ENCODE measurements around the gene CMPK1.

CMPK1 gene

DNA sequence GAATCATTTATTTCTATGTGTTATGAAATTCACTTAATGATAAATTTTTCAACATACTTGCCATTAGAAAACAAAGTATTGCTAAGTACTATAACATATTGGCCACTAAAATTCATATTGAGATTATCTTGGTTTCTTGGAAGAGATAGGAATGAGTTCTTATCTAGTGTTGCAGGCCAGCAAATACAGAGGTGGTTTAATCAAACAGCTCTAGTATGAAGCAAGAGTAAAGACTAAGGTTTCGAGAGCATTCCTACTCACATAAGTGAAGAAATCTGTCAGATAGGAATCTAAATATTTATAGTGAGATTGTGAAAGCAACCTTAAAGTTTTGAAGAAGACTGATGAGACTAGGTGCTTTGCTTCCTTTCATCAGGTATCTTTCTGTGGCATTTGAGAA, 44.6 kb downstream of the CMPK1 start:
- TF ChIP-seq GABPA (IDR thresholded peaks at IDR 0.05; ENCODE audit: low read depth), result no peak
- TF ChIP-seq, protein P1, sequence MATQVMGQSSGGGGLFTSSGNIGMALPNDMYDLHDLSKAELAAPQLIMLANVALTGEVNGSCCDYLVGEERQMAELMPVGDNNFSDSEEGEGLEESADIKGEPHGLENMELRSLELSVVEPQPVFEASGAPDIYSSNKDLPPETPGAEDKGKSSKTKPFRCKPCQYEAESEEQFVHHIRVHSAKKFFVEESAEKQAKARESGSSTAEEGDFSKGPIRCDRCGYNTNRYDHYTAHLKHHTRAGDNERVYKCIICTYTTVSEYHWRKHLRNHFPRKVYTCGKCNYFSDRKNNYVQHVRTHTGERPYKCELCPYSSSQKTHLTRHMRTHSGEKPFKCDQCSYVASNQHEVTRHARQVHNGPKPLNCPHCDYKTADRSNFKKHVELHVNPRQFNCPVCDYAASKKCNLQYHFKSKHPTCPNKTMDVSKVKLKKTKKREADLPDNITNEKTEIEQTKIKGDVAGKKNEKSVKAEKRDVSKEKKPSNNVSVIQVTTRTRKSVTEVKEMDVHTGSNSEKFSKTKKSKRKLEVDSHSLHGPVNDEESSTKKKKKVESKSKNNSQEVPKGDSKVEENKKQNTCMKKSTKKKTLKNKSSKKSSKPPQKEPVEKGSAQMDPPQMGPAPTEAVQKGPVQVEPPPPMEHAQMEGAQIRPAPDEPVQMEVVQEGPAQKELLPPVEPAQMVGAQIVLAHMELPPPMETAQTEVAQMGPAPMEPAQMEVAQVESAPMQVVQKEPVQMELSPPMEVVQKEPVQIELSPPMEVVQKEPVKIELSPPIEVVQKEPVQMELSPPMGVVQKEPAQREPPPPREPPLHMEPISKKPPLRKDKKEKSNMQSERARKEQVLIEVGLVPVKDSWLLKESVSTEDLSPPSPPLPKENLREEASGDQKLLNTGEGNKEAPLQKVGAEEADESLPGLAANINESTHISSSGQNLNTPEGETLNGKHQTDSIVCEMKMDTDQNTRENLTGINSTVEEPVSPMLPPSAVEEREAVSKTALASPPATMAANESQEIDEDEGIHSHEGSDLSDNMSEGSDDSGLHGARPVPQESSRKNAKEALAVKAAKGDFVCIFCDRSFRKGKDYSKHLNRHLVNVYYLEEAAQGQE (IDR thresholded peaks at IDR 0.05; ENCODE audit: insufficient replicate concordance, low read depth), result no peak
- TF ChIP-seq, protein P2, sequence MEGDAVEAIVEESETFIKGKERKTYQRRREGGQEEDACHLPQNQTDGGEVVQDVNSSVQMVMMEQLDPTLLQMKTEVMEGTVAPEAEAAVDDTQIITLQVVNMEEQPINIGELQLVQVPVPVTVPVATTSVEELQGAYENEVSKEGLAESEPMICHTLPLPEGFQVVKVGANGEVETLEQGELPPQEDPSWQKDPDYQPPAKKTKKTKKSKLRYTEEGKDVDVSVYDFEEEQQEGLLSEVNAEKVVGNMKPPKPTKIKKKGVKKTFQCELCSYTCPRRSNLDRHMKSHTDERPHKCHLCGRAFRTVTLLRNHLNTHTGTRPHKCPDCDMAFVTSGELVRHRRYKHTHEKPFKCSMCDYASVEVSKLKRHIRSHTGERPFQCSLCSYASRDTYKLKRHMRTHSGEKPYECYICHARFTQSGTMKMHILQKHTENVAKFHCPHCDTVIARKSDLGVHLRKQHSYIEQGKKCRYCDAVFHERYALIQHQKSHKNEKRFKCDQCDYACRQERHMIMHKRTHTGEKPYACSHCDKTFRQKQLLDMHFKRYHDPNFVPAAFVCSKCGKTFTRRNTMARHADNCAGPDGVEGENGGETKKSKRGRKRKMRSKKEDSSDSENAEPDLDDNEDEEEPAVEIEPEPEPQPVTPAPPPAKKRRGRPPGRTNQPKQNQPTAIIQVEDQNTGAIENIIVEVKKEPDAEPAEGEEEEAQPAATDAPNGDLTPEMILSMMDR (IDR thresholded peaks at IDR 0.05; ENCODE audit: insufficient read depth, low read length), result no peak
- no peak for TF ChIP-seq POLR2AphosphoS5 (IDR thresholded peaks at IDR 0.05; ENCODE audit: low read depth)
- no peaks in the 10 kb centered on the region for H3K27me3 ChIP-seq (ENCODE audit: insufficient read depth, poor library complexity, severe bottlenecking)
- no peak for DNase-seq (ENCODE audit: low read depth in 1 of 2, low spot score in 1 of 2)
- H3K4me3 ChIP-seq (replicated peaks; ENCODE audit: insufficient read depth, low read length), result no peak overlapping the region
- no peak overlapping the region for H3K27ac ChIP-seq (replicated peaks)

DNA sequence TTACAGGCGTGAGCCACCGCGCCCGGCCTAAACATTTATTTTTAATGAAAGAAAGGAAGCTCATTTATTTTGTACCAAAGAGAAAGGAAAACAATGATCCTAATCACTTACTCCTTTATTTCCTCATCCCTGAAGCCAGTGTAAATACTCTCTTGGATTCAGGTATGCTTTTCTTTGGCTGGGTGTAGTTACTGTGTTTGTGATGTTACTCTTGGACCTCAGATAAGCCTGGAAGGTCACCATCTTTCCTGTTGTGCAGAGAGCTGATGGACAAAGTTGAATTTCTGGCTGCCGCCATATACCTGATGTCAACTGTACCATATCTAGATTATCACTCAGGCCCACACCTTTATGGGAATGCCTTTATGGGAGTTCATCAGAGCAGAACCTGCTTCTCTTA, 47.1 kb downstream of the CMPK1 start:
- no peak for DNase-seq (ENCODE audit: low read depth in 1 of 2, low spot score in 1 of 2)
- no peak overlapping the region for H3K27ac ChIP-seq (replicated peaks)
- no peaks in the 10 kb centered on the region for H3K27me3 ChIP-seq (ENCODE audit: insufficient read depth, poor library complexity, severe bottlenecking)
- H3K4me3 ChIP-seq (replicated peaks; ENCODE audit: insufficient read depth, low read length), result no peak overlapping the region
- TF ChIP-seq SPI1 (IDR thresholded peaks at IDR 0.05; ENCODE audit: borderline replicate concordance, low read depth) (no peak), POLR2AphosphoS5 (IDR thresholded peaks at IDR 0.05; ENCODE audit: low read depth) (no peak), GABPA (IDR thresholded peaks at IDR 0.05; ENCODE audit: low read depth) (no peak)
- TF ChIP-seq, protein P1 (IDR thresholded peaks at IDR 0.05; ENCODE audit: insufficient replicate concordance, low read depth), result no peak
- TF ChIP-seq, protein P2 (IDR thresholded peaks at IDR 0.05; ENCODE audit: insufficient read depth, low read length), result no peak

DNA sequence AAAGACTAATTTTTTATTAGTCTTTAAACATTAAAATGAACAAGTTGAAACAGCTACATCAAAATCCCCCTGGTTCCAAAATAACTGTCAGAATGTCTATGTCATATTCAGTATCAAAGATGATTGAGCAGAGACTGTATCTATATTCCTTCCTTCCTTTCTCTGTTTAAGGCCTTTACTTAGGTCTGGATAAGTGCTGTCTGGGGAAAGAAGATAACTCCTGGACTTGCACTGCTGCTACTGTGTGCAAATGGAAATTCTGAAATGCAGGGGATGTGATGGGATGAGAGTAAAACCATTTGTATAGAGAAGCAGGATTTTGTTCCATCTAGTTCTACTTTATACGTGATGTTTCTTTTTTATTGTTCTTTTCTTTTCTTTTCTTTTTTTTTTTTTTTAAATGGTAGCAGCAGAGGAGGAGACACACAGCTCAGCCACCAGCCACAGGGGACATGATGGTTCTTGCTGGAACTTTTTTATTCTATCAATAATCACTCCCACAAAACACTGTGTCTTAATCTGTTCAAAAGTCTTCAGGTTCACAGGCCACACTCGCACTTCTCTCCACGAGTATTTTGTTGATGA, 48.9 kb downstream of the CMPK1 start:
- H3K4me3 ChIP-seq (replicated peaks; ENCODE audit: insufficient read depth, low read length), result no peak overlapping the region
- no peak overlapping the region for H3K27ac ChIP-seq (replicated peaks)
- no peak for TF ChIP-seq POLR2AphosphoS5 (IDR thresholded peaks at IDR 0.05; ENCODE audit: low read depth)
- no peak for TF ChIP-seq SPI1 (IDR thresholded peaks at IDR 0.05; ENCODE audit: borderline replicate concordance, low read depth)
- TF ChIP-seq, protein P1 (IDR thresholded peaks at IDR 0.05; ENCODE audit: insufficient replicate concordance, low read depth), result no peak
- TF ChIP-seq, protein P2 (IDR thresholded peaks at IDR 0.05; ENCODE audit: insufficient read depth, low read length), result no peak
- no peak for TF ChIP-seq GABPA (IDR thresholded peaks at IDR 0.05; ENCODE audit: low read depth)

More for the DNA sequence above, 48.9 kb downstream of the CMPK1 start:
- DNase-seq (ENCODE audit: low read depth in 1 of 2, low spot score in 1 of 2), result no peak
- no peaks in the 10 kb centered on the region for H3K27me3 ChIP-seq (ENCODE audit: insufficient read depth, poor library complexity, severe bottlenecking)
